ENCODE results near the gene TRAF3IP3.

The TRAF3IP3 gene

GRCh38 chr1:209758400-209758799, 2.5 kb downstream of the TRAF3IP3 start:
- no peak for TF ChIP-seq CTCF (IDR thresholded peaks at IDR 0.05)

GRCh38 chr1:209759829-209760359, 4.0 kb downstream of the TRAF3IP3 start:
- TF ChIP-seq CTCF (IDR thresholded peaks at IDR 0.05): no peak

GRCh38 chr1:209761011-209761635, 5.3 kb downstream of the TRAF3IP3 start:
- no peak for TF ChIP-seq CTCF (IDR thresholded peaks at IDR 0.05)

- TF ChIP-seq CTCF (IDR thresholded peaks at IDR 0.05): no peak
Measured at GRCh38 chr1:209766051-209766450, 10.2 kb downstream of the TRAF3IP3 start.

- TF ChIP-seq CTCF (IDR thresholded peaks at IDR 0.05): no peak
Measured at GRCh38 chr1:209767096-209767495, 11.2 kb downstream of the TRAF3IP3 start.

GRCh38 chr1:209767706-209768105, 11.9 kb downstream of the TRAF3IP3 start:
- TF ChIP-seq CTCF (IDR thresholded peaks at IDR 0.05): no peak

GRCh38 chr1:209768354-209768774, 12.5 kb downstream of the TRAF3IP3 start:
- TF ChIP-seq CTCF (IDR thresholded peaks at IDR 0.05): no peak
